DND-41 (cell line): ENCODE results near the gene LPAR2.

Experiments used
- CTCF ChIP-seq: IDR thresholded peaks from 2 replicates; pipeline ENCODE4 v1.5.1; 2012; ENCODE audit warnings: borderline replicate concordance, low read length, moderate library complexity, mild to moderate bottlenecking; ENCODE audit not compliant: poor library complexity, severe bottlenecking; ENCODE audit errors: extremely low read depth
- EZH2 ChIP-seq: IDR thresholded peaks from 3 replicates; pipeline ENCODE4 v1.6.1; 2012; ENCODE audit warnings: borderline replicate concordance, low read depth, mild to moderate bottlenecking, moderate library complexity, low read length, inconsistent platforms; ENCODE audit not compliant: severe bottlenecking

GRCh38 chr19:19659646-19660245, 31.7 kb upstream of the LPAR2 start:
- no peak for TF ChIP-seq CTCF
- TF ChIP-seq EZH2 = no peak
